ENCODE results near the gene ARHGEF28.

The ARHGEF28 gene

DNA sequence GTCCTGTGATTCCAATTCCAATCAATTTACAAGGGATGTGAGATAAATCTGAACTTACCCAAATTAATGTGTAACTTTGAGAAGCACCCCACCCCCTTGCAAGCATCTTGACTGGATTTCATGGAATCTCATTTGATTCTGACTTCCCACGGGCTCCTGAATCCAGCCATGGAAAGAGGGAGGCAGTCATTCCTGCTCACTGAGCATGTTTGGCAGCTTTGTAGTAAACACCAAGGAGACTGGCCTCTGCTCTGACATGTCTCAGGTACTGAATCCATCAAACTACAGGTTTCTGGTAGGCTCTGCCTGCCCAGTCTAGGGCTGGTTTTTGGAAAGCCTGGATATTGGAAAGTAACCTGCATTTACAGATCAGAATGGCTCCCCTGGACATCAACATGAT, 357.6 kb downstream of the ARHGEF28 start (continued):
- TF ChIP-seq TCF4 (CRISPR knock-in tag; IDR thresholded peaks at IDR 0.05; ENCODE audit: borderline replicate concordance) = no peak

DNA sequence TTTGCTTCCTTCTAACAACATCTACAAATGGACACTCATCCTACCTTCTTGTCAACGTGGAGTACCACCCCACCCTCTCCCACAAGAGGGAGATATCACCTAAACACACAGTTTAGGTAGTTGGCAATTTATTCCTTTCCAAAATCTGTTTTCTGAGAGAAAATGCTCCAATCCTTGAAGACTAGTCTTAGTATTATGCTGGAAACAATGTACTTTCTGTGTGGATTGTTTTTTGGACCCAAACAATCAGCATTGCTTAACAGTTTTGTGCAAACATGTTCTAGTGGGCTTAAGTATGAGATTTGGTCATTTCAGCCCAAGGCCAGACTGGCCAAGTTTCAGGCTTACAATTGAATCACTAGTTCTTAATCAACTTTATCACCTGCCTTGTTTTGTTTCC, 359.1 kb downstream of the ARHGEF28 start:
- ATAC-seq = peak; percentile 51; the same call in 2 of the 3 replicates
- TF ChIP-seq OSR1 (CRISPR knock-in tag; IDR thresholded peaks at IDR 0.05) = no peak
- no peak for TF ChIP-seq ZFP30 (CRISPR knock-in tag; IDR thresholded peaks at IDR 0.05)
- TF ChIP-seq, protein P1, sequence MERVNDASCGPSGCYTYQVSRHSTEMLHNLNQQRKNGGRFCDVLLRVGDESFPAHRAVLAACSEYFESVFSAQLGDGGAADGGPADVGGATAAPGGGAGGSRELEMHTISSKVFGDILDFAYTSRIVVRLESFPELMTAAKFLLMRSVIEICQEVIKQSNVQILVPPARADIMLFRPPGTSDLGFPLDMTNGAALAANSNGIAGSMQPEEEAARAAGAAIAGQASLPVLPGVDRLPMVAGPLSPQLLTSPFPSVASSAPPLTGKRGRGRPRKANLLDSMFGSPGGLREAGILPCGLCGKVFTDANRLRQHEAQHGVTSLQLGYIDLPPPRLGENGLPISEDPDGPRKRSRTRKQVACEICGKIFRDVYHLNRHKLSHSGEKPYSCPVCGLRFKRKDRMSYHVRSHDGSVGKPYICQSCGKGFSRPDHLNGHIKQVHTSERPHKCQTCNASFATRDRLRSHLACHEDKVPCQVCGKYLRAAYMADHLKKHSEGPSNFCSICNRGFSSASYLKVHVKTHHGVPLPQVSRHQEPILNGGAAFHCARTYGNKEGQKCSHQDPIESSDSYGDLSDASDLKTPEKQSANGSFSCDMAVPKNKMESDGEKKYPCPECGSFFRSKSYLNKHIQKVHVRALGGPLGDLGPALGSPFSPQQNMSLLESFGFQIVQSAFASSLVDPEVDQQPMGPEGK (CRISPR knock-in tag; IDR thresholded peaks at IDR 0.05; ENCODE audit: borderline replicate concordance) = no peak
- no peak for TF ChIP-seq ZFP3 (CRISPR knock-in tag; IDR thresholded peaks at IDR 0.05)
- TF ChIP-seq, protein P2, sequence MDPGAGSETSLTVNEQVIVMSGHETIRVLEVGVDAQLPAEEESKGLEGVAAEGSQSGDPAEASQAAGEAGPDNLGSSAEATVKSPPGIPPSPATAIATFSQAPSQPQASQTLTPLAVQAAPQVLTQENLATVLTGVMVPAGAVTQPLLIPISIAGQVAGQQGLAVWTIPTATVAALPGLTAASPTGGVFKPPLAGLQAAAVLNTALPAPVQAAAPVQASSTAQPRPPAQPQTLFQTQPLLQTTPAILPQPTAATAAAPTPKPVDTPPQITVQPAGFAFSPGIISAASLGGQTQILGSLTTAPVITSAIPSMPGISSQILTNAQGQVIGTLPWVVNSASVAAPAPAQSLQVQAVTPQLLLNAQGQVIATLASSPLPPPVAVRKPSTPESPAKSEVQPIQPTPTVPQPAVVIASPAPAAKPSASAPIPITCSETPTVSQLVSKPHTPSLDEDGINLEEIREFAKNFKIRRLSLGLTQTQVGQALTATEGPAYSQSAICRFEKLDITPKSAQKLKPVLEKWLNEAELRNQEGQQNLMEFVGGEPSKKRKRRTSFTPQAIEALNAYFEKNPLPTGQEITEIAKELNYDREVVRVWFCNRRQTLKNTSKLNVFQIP (CRISPR knock-in tag; IDR thresholded peaks at IDR 0.05; ENCODE audit: borderline replicate concordance, low read depth) = no peak
- TF ChIP-seq, protein P3, sequence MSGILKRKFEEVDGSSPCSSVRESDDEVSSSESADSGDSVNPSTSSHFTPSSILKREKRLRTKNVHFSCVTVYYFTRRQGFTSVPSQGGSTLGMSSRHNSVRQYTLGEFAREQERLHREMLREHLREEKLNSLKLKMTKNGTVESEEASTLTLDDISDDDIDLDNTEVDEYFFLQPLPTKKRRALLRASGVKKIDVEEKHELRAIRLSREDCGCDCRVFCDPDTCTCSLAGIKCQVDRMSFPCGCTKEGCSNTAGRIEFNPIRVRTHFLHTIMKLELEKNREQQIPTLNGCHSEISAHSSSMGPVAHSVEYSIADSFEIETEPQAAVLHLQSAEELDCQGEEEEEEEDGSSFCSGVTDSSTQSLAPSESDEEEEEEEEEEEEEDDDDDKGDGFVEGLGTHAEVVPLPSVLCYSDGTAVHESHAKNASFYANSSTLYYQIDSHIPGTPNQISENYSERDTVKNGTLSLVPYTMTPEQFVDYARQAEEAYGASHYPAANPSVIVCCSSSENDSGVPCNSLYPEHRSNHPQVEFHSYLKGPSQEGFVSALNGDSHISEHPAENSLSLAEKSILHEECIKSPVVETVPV (CRISPR knock-in tag; IDR thresholded peaks at IDR 0.05) = no peak
- no peak for TF ChIP-seq ISL1 (CRISPR knock-in tag; IDR thresholded peaks at IDR 0.05)
- TF ChIP-seq GLIS3 (CRISPR knock-in tag; IDR thresholded peaks at IDR 0.05) = no peak
- no peak for TF ChIP-seq ZNF565 (CRISPR knock-in tag; conservative IDR thresholded peaks at IDR 0.05; ENCODE audit: low read depth)
- TF ChIP-seq, protein P4, sequence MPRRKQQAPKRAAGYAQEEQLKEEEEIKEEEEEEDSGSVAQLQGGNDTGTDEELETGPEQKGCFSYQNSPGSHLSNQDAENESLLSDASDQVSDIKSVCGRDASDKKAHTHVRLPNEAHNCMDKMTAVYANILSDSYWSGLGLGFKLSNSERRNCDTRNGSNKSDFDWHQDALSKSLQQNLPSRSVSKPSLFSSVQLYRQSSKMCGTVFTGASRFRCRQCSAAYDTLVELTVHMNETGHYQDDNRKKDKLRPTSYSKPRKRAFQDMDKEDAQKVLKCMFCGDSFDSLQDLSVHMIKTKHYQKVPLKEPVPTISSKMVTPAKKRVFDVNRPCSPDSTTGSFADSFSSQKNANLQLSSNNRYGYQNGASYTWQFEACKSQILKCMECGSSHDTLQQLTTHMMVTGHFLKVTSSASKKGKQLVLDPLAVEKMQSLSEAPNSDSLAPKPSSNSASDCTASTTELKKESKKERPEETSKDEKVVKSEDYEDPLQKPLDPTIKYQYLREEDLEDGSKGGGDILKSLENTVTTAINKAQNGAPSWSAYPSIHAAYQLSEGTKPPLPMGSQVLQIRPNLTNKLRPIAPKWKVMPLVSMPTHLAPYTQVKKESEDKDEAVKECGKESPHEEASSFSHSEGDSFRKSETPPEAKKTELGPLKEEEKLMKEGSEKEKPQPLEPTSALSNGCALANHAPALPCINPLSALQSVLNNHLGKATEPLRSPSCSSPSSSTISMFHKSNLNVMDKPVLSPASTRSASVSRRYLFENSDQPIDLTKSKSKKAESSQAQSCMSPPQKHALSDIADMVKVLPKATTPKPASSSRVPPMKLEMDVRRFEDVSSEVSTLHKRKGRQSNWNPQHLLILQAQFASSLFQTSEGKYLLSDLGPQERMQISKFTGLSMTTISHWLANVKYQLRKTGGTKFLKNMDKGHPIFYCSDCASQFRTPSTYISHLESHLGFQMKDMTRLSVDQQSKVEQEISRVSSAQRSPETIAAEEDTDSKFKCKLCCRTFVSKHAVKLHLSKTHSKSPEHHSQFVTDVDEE (CRISPR knock-in tag; IDR thresholded peaks at IDR 0.05) = no peak
- TF ChIP-seq ZNF8 (CRISPR knock-in tag; IDR thresholded peaks at IDR 0.05) = no peak
- no peak for TF ChIP-seq ESRRG (CRISPR knock-in tag; IDR thresholded peaks at IDR 0.05)
- TF ChIP-seq ARNTL (CRISPR knock-in tag; IDR thresholded peaks at IDR 0.05; ENCODE audit: borderline replicate concordance, low read depth) = no peak
- TF ChIP-seq, protein P5, sequence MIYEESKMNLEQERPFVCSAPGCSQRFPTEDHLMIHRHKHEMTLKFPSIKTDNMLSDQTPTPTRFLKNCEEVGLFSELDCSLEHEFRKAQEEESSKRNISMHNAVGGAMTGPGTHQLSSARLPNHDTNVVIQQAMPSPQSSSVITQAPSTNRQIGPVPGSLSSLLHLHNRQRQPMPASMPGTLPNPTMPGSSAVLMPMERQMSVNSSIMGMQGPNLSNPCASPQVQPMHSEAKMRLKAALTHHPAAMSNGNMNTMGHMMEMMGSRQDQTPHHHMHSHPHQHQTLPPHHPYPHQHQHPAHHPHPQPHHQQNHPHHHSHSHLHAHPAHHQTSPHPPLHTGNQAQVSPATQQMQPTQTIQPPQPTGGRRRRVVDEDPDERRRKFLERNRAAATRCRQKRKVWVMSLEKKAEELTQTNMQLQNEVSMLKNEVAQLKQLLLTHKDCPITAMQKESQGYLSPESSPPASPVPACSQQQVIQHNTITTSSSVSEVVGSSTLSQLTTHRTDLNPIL (CRISPR knock-in tag; IDR thresholded peaks at IDR 0.05; ENCODE audit: low read depth) = no peak
- no peak for TF ChIP-seq RARB (CRISPR knock-in tag; IDR thresholded peaks at IDR 0.05)

DNA sequence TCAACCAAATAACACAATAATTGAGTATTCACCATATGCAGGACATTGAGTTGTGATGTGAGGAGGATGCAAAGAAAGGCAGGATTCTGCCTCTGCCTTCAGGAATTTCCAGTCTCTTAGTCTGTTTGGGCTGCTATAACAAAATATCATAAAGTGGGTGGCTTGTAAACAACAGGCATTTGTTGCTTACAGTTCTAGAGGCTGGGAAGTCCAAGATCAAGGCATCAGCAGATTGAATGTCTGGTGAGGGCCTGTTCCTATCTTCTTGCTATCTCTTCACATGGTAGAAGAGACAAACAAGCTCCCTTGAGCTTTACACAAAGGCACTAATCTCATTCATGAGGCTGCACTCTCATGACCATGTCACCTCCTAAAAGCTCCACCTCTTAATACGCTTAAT, 360.7 kb downstream of the ARHGEF28 start:
- TF ChIP-seq ZFP3 (CRISPR knock-in tag; IDR thresholded peaks at IDR 0.05) (no peak), OSR1 (CRISPR knock-in tag; IDR thresholded peaks at IDR 0.05) (no peak), TCF4 (CRISPR knock-in tag; IDR thresholded peaks at IDR 0.05; ENCODE audit: borderline replicate concordance) (no peak), CSDC2 (CRISPR knock-in tag; IDR thresholded peaks at IDR 0.05) (no peak), ZFP30 (CRISPR knock-in tag; IDR thresholded peaks at IDR 0.05) (no peak), GLIS3 (CRISPR knock-in tag; IDR thresholded peaks at IDR 0.05) (no peak), ARNTL (CRISPR knock-in tag; IDR thresholded peaks at IDR 0.05; ENCODE audit: borderline replicate concordance, low read depth) (no peak), ZNF8 (CRISPR knock-in tag; IDR thresholded peaks at IDR 0.05) (no peak), PPARA (CRISPR knock-in tag; IDR thresholded peaks at IDR 0.05; ENCODE audit: borderline replicate concordance) (no peak), ISL1 (CRISPR knock-in tag; IDR thresholded peaks at IDR 0.05) (no peak), ESRRG (CRISPR knock-in tag; IDR thresholded peaks at IDR 0.05) (no peak), BACH2 (CRISPR knock-in tag; IDR thresholded peaks at IDR 0.05; ENCODE audit: borderline replicate concordance) (no peak), SNAI2 (CRISPR knock-in tag; IDR thresholded peaks at IDR 0.05) (no peak), ZNF565 (CRISPR knock-in tag; conservative IDR thresholded peaks at IDR 0.05; ENCODE audit: low read depth) (no peak), ZC3H10 (CRISPR knock-in tag; IDR thresholded peaks at IDR 0.05) (no peak)
- TF ChIP-seq, protein P3 (CRISPR knock-in tag; IDR thresholded peaks at IDR 0.05) = no peak
- TF ChIP-seq, protein P2 (CRISPR knock-in tag; IDR thresholded peaks at IDR 0.05; ENCODE audit: borderline replicate concordance, low read depth) = no peak
- TF ChIP-seq, protein P4 (CRISPR knock-in tag; IDR thresholded peaks at IDR 0.05) = no peak
- ATAC-seq = no peak
